Tibial nerve (tissue), 4 donors: ENCODE data around the gene ST3GAL2. TPM values are rescaled to one million over a fixed set of nuclear protein-coding genes. Genes with fewer than 3 reads are reported as not detected.
A peak's percentile ranks its signal among the peaks of the same experiment; 100 is the strongest.

Source experiments
- DNase-seq, 2 donors: peaks; one replicate each; pipeline ENCODE4 v3.0.0-alpha.2; 2019; ENCODE audit warnings: low spot score in 2 of 2
- H3K27ac ChIP-seq, 4 donors: fragments of 200-600 bp; sonication (generic) in 3 of 4; one replicate each; pipeline ENCODE4 v1.5.1; 2017 to 2019; ENCODE audit warnings: mild to moderate bottlenecking in 1 of 4
- H3K27me3 ChIP-seq, 2 donors: fragments of 200-600 bp; sonication (generic) in 1 of 2; one replicate each; pipeline versions ENCODE4 v1.5.1 to v1.6.0; 2017 to 2019
- H3K36me3 ChIP-seq, 3 donors: fragments of 200-600 bp; sonication (generic); one replicate each; pipeline ENCODE4 v1.5.1; 2018 to 2019
- H3K4me1 ChIP-seq, 4 donors: fragments of 200-600 bp; sonication (generic) in 3 of 4; one replicate each; pipeline ENCODE4 v1.5.1; 2017 to 2019
- H3K4me3 ChIP-seq, 4 donors: fragments of 200-600 bp; sonication (generic) in 3 of 4; one replicate each; pipeline ENCODE4 v1.5.1; 2017 to 2019; ENCODE audit warnings: mild to moderate bottlenecking in 1 of 4, moderate library complexity in 1 of 4
- H3K9me3 ChIP-seq, 4 donors: fragments of 200-600 bp; sonication (generic) in 3 of 4; one replicate each; pipeline ENCODE4 v1.5.1; 2017 to 2019
- EP300 ChIP-seq, 2 donors: sonication (generic); formaldehyde crosslinking; IDR thresholded peaks; one replicate each; pipeline ENCODE4 v1.6.1; 2017; ENCODE audit warnings: antibody characterized with exemption in 2 of 2, mild to moderate bottlenecking in 1 of 2
- POLR2A ChIP-seq, 2 donors: fragments of 450-650 bp; IDR thresholded peaks; one replicate each; pipeline ENCODE4 v1.6.1; 2017; ENCODE audit warnings: antibody characterized with exemption in 2 of 2, mild to moderate bottlenecking in 2 of 2, moderate library complexity in 2 of 2
- WGBS, 2 donors: methylation state at CpG; one replicate each; pipeline ENCODE4 v1.1.5; 2018; 5-methylcytosine and 5-hydroxymethylcytosine counted together
- total RNA-seq, 4 donors: library from RNA; depleted of rRNA; stranded (reverse); fragments of >200 nt; gene quantifications; one replicate each; pipeline ENCODE4 v1.1.0, GENCODE V29; 2016
- TF ChIP-seq, protein P1 (sequence below), 5 experiments: fragments of 200-600 bp in 3 of 5; fragments of 450-650 bp in 2 of 5; sonication (generic) in 3 of 5; IDR thresholded peaks; one replicate each; pipeline ENCODE4 v1.5.1; 2016 to 2019; ENCODE audit warnings: antibody characterized with exemption in 5 of 5, mild to moderate bottlenecking in 3 of 5, moderate library complexity in 2 of 5

ST3GAL2 gene
- total RNA-seq, 4 donors from 2014 or later = 18.6 to 32.4 (median 23.6) TPM

DNA sequence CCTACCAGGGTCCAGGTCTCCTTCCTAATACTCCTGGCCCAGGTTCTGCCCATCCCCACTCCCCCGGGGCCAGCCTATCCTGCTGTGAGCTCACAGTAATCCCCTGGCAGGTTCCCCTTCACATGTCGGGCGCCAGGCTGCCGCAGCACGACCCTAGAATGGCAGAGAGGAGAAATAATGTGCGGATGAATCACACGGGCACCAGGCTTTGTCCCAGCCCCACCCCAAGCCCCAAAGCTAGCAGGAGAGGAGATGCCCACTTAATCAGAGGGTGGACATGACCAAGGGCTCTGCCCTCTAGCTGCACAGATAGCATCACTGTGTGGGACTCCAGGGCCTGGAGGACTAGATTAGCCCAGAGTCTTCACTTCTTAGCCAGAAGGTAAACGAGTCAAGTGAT, 39.5 kb downstream of the ST3GAL2 start:
- Histone ChIP-seq H3K4me1 (peaks cover 0 to 4% (median under 1%) of the 10 kb centered on the region in 4 donors), H3K27me3 (no peaks in the 10 kb centered on the region), H3K36me3 (peaks cover 0 to 53% (median 0%) of the 10 kb centered on the region in 3 donors), H3K27ac (no peak overlapping the region), H3K4me3 (no peak overlapping the region), H3K9me3 (no peaks in the 10 kb centered on the region)
- WGBS, 2 donors = 88% methylated on average over 7 of the region's 8 CpGs
- TF ChIP-seq POLR2A (IDR thresholded peaks at IDR 0.05) = no peak
- TF ChIP-seq, protein P1, sequence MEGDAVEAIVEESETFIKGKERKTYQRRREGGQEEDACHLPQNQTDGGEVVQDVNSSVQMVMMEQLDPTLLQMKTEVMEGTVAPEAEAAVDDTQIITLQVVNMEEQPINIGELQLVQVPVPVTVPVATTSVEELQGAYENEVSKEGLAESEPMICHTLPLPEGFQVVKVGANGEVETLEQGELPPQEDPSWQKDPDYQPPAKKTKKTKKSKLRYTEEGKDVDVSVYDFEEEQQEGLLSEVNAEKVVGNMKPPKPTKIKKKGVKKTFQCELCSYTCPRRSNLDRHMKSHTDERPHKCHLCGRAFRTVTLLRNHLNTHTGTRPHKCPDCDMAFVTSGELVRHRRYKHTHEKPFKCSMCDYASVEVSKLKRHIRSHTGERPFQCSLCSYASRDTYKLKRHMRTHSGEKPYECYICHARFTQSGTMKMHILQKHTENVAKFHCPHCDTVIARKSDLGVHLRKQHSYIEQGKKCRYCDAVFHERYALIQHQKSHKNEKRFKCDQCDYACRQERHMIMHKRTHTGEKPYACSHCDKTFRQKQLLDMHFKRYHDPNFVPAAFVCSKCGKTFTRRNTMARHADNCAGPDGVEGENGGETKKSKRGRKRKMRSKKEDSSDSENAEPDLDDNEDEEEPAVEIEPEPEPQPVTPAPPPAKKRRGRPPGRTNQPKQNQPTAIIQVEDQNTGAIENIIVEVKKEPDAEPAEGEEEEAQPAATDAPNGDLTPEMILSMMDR (IDR thresholded peaks at IDR 0.05) = no peak
- no peak for TF ChIP-seq EP300 (IDR thresholded peaks at IDR 0.05)
- no peak for DNase-seq

DNA sequence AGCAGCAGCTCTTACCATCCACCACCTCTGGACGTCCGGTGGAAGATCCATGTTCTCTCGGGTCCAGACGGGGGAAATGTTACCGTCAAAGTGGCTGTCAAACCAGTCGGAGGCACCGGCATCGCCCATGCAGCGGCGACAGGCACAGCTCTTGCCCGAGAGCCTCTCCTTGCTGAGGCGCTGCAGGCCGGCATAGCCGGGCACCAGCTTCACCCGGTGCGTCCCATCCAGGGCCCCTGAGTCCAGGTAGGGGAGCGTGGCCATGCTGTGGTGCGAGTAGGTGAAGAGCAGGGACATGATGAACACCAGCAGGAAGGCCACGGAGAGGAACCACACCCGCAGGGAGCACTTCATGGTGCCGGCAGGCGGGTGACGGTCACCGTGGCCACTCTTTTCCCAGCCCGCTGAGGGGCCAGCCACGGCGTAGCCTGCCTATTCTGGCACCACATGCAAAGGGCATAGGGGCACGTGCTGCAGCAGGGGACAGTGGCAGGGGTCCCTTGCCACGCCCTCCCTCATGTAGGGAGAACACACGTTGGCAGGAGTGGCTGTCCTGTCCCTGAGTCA, 40.6 kb downstream of the ST3GAL2 start:
- Histone ChIP-seq H3K9me3 (no peaks in the 10 kb centered on the region), H3K27ac (no peak overlapping the region), H3K27me3 (no peaks in the 10 kb centered on the region), H3K36me3 (peaks cover 0 to 64% (median 0%) of the 10 kb centered on the region in 3 donors), H3K4me3 (no peak overlapping the region), H3K4me1 (no peaks in the 10 kb centered on the region)
- DNase-seq = no peak
- TF ChIP-seq, protein P1 (IDR thresholded peaks at IDR 0.05) = no peak
- TF ChIP-seq EP300 (IDR thresholded peaks at IDR 0.05) (no peak), POLR2A (IDR thresholded peaks at IDR 0.05) (no peak)
- WGBS, 2 donors = 86 to 94% methylated on average over 20 to 30 of the region's 30 CpGs

DNA sequence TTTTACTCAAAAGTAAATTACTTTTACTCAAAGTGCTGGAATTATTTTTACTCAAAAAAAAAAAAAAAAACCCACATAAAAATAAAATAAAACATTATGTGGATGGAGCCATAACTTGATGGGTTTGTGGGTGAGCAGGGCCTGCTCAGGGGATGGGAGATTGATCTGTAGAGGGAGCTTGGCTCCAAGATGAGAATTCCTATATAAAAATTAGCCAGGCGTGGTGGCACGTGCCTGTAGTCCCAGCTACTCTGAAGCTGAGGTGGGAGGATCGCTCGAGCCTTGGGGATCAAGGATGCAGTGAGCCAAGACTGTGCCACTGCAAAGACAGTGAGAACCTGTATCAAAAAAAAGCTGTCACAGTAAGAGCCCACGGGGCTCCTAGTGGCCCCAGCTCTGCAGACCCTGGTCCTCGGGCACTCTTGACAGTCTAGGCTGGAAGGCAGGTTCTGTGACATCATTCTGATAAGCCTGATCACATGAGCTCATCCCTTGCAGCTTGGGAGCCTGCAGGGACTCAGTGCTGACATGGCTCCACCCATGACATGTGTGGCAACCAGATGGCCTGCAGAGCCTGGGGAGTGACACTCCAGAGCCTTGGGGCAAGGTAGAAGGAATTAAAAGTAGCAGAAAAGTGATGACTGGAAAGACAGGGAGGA, 42.5 kb downstream of the ST3GAL2 start:
- TF ChIP-seq, protein P1 (IDR thresholded peaks at IDR 0.05) = no peak
- TF ChIP-seq EP300 (IDR thresholded peaks at IDR 0.05) (no peak), POLR2A (IDR thresholded peaks at IDR 0.05) (no peak)
- peaks cover 0 to 81% (median 0%) of the 10 kb centered on the region in 3 donors for H3K36me3 ChIP-seq
- H3K27me3 ChIP-seq = no peaks in the 10 kb centered on the region
- peaks cover 0 to 10% (median 0%) of the 10 kb centered on the region in 4 donors for H3K4me1 ChIP-seq
- H3K4me3 ChIP-seq = no peak overlapping the region
- 67 to 79% methylated on average over 6 of the region's 6 CpGs for WGBS, 2 donors
- no peak overlapping the region for H3K27ac ChIP-seq
- no peaks in the 10 kb centered on the region for H3K9me3 ChIP-seq
- no peak for DNase-seq

DNA sequence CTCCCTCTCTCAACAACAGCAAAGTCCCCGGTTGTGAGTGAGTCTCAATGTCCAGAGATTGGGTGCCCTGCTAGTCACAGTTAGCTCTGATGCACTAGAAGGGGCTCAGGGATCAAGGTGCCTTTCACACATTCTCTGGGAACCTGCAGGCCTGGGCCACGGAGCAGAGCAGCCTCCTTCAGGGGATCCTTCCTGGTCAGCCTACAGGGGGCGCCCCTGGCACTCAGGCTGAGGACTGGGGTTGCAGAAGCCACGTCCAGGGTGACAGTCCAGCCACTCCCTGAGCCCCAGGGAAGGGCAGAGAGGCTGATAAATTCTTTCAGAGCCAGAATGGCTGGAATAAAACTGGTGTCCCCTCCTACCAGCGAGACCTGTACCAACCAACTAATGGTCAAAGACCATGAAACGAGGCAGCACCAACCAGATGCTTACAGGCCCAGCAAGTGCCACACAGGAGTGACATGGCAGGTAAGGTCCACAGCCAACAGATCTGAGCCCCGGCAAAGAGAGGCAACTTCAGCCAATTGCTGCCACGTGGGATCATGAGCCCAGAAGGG, 43.5 kb downstream of the ST3GAL2 start:
- TF ChIP-seq POLR2A (IDR thresholded peaks at IDR 0.05) = no peak
- TF ChIP-seq, protein P1 (IDR thresholded peaks at IDR 0.05) = peak; percentile 50 to 66 (median 58)
- peaks cover 0 to 81% (median 0%) of the 10 kb centered on the region in 3 donors for H3K36me3 ChIP-seq
- DNase-seq = no peak

DNA sequence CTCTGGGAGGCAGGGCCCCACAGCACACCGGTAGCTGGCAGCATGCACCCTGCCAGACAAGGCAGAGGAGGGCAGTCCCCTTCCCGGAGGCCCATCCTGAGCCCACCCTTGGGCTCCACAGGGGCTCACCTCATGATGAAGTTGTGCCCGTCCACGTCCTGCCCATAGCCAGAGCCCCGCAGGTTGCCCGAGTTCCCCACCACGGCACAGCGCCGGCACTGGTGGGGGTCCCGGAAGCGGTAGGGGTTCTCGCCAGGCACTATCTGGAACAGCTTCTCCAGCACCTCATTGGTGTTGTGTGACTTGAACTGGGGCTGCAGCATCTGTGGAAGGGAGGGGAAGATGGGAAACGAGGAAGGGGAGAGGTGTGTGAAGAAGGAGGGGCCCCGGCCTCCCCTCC, 44.0 kb downstream of the ST3GAL2 start:
- TF ChIP-seq EP300 (IDR thresholded peaks at IDR 0.05) (no peak), POLR2A (IDR thresholded peaks at IDR 0.05) (no peak)
- TF ChIP-seq, protein P1 (IDR thresholded peaks at IDR 0.05) = no peak
- WGBS, 2 donors = 90 to 92% methylated on average over 11 to 14 of the region's 14 CpGs
- Histone ChIP-seq H3K27ac (no peak overlapping the region), H3K9me3 (no peaks in the 10 kb centered on the region), H3K4me1 (peaks cover 0 to 10% (median 0%) of the 10 kb centered on the region in 4 donors), H3K4me3 (no peak overlapping the region), H3K36me3 (peaks cover 0 to 81% (median 0%) of the 10 kb centered on the region in 3 donors), H3K27me3 (no peaks in the 10 kb centered on the region)
- DNase-seq = no peak

More for the DNA sequence above, 43.5 kb downstream of the ST3GAL2 start:
- Histone ChIP-seq H3K27me3 (no peaks in the 10 kb centered on the region), H3K4me3 (no peak overlapping the region), H3K27ac (no peak overlapping the region), H3K9me3 (no peaks in the 10 kb centered on the region), H3K4me1 (peaks cover 0 to 10% (median 0%) of the 10 kb centered on the region in 4 donors)
- 54 to 62% methylated on average over 8 of the region's 8 CpGs for WGBS, 2 donors
